ENCODE results near the gene MEAK7.

The MEAK7 gene

GRCh38 chr16:84495506-84495905, 9.0 kb downstream of the MEAK7 start:
- no peak for DNase-seq (ENCODE audit: extremely low read depth in 1 of 2, low read depth in 1 of 2)

GRCh38 chr16:84489131-84489530, 15.3 kb downstream of the MEAK7 start:
- no peak for DNase-seq (ENCODE audit: extremely low read depth in 1 of 2, low read depth in 1 of 2)

DNA sequence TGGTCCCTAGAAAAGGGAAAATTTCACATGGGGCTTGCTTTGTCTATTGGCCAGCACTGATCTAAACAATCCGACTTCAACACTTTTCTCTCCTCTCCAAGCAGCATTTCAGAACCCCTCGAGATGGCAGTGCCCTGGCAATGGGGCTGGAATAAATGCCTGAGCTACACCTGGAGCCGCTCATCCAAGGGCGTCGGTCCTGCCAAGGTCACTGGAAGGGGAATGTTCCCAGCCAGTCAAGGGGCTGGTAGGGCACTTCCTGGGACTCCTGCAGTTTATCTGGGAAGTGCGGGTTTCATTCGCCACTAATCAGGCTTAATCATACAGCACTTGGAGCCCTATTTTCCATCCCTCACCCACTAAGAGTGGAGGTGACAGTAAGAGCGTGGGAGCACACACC, 17.1 kb downstream of the MEAK7 start:
- DNase-seq (ENCODE audit: extremely low read depth in 1 of 2, low read depth in 1 of 2): no peak

DNA sequence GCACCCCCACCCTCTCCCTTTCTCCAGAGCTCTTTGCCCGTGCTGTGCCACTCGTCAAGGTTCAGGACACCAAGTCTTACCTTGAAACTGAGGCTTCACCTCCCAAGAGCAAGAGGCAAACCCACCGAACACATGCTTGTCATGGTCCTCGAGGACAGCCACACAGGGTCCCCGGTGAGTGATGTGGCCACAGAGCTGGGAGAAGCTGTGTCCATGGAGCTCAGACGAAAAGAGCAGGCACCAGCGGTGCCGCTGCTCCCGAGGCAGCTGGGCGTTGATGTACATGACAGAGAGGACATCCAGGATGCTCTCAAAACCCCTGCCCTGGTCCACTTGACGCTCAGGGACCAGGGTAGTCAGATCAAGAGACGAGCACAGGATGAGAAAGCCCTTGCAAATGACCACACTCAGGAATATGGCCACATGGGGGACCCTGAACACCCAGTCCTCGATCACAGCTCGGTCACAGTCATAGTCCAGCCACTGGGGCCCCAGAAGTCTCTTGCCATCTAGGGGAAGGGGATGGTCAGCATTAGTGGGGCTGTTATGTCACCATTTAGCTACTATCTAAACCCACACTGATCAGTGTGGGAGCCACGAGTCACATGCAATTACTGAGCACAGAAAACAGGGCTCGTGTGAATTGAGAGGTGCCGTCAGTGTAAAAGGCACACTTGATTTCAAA, 17.8 kb downstream of the MEAK7 start:
- no peak for DNase-seq (ENCODE audit: extremely low read depth in 1 of 2, low read depth in 1 of 2)

GRCh38 chr16:84486126-84486525, 18.3 kb downstream of the MEAK7 start:
- DNase-seq (ENCODE audit: extremely low read depth in 1 of 2, low read depth in 1 of 2): no peak

DNA sequence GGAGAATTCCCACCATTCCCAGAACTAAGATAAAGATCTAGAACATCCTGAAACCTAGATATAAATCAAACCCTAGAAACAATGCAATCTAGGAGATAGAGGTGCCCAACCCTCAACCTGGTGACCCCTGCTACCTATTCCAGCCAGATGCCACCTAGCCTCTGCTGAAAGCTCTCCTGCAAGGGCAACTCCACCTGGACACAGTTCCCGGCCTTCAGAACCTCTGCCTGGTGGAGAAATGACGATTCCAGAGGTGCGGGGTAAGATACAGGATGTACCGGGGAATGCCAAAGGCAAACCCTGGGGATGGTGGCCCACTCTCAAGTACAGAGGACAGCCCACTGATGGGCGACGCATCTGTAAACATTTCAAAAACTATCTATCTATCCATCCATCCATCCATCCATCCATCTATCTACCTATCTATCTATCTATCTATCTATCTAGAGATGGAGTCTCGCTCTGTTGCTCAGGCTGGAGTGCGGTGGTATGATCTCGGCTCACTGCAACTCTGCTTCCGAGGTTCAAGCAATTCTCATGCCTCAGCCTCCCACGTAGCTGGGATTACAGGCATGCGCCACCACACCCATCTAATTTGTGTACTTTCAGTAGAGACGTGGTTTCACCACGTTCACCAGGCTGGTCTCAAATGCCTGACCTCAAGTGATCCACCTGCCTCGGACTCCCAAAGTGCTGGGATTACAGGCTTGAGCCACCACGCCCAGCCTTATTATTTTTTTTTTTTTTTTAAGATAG, 19.0 kb downstream of the MEAK7 start:
- DNase-seq (ENCODE audit: extremely low read depth in 1 of 2, low read depth in 1 of 2): no peak

DNA sequence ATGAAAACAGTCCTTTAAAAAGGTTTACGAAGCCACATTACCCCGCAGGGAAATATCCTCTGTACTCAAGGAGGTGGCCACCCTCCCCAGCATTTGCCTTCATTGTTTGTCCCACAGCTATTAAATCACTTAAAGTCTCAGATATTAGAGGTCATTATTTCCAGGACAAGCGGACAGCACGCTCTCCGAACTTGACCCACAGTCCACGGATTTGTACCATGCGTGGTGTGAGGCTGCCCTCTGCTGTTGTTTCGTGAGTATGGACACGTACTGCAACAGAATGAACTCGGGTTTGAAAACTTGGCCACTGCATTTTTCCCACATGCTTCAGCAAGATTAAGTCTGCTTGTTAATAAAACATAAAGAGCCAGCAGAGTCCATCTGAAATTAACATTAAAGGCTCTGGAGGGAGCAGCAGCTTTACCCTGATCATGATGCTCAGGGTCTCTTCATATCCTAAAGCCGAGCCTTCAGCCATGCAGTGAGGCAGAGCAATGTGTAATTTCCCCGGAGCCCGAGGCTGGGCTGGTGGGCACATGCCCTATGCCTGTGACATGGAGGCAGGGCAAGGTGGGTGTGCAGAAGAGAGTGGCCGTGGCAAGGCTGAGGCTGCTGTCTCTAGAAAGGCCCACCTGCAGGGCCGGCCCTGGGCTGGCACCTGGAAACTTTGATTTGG, 19.7 kb downstream of the MEAK7 start:
- DNase-seq (ENCODE audit: extremely low read depth in 1 of 2, low read depth in 1 of 2): no peak

GRCh38 chr16:84483882-84484565, 20.4 kb downstream of the MEAK7 start:
- DNase-seq (ENCODE audit: extremely low read depth in 1 of 2, low read depth in 1 of 2): no peak

- no peak for DNase-seq (ENCODE audit: extremely low read depth in 1 of 2, low read depth in 1 of 2)
These were observed 21.2 kb downstream of the MEAK7 start for GRCh38 chr16:84482951-84483881.

GRCh38 chr16:84482001-84482891, 22.2 kb downstream of the MEAK7 start:
- no peak for DNase-seq (ENCODE audit: extremely low read depth in 1 of 2, low read depth in 1 of 2)

DNA sequence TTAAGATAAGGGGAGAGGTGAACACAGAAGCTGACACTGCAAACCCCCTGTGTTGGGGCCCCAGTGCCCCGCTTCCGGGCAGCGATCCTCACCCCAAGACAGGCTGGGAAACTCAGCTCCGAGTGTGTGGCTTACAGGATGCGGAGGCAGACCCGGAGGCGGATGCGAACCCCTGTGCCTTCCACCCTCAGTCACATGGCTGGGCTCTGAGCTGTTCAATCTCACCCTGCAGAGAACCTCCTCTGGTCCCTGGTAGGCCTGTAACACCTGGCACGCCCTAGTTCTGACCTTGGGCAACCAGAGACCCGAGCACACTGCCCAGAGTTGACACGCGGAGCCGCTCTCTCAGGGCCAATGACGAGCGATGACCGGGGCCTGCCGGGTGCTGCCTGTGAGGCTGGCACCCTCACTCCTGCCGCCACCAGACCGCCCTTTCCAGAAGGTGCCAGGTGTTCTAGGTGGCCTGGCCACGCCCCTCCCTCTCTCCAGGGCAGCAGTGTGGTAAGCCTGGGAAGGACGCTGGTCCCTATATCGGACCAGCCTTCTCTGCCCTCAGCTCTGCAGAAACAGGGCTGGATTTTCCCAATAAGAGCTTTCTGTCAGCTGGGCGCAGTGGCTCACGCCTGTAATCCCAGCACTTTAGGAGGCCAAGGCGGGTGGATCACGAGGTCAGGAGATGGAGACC, 23.3 kb downstream of the MEAK7 start:
- no peak for DNase-seq (ENCODE audit: extremely low read depth in 1 of 2, low read depth in 1 of 2)

- DNase-seq (ENCODE audit: extremely low read depth in 1 of 2, low read depth in 1 of 2): no peak
These were observed 24.6 kb downstream of the MEAK7 start for GRCh38 chr16:84479716-84480450.

- DNase-seq (ENCODE audit: extremely low read depth in 1 of 2, low read depth in 1 of 2): no peak
These were observed 26.1 kb downstream of the MEAK7 start for GRCh38 chr16:84478172-84478947.

- no peak for DNase-seq (ENCODE audit: extremely low read depth in 1 of 2, low read depth in 1 of 2)
These were observed 26.8 kb downstream of the MEAK7 start for GRCh38 chr16:84477661-84478060.

DNA sequence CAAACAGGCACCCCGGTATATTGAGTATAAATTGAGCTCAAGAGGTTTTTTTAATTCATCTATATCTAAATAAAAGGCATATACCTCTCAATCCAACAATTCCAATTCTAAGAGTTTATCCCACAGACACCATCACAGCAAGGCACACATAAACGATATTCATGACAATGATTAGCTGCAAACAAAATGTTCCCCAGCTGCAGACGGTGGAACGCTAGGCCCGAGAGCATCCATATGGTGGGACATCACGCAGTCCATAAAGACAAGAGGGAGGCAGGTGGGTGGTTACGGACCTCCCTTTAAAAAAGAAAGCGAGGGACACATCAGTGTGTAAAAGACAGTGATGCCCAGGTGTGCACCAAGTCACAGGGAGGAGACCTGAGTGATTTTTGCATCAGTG, 28.1 kb downstream of the MEAK7 start:
- no peak for DNase-seq (ENCODE audit: extremely low read depth in 1 of 2, low read depth in 1 of 2)

- no peak for DNase-seq (ENCODE audit: extremely low read depth in 1 of 2, low read depth in 1 of 2)
These were observed 28.7 kb downstream of the MEAK7 start for GRCh38 chr16:84475643-84476240.

GRCh38 chr16:84471966-84472365, 32.5 kb downstream of the MEAK7 start:
- no peak for DNase-seq (ENCODE audit: extremely low read depth in 1 of 2, low read depth in 1 of 2)
